Globus pallidus (tissue), 1 donor: ENCODE results near the gene STRN4.
A peak's percentile ranks its signal among the peaks of the same experiment; 100 is the strongest.

Source experiments
- DNase-seq: peaks from one replicate; pipeline ENCODE4 v3.0.0-alpha.2; 2015; ENCODE audit warnings: low spot score

Gene STRN4

GRCh38 chr19:46725036-46725820 lies 21.0 kb downstream of the STRN4 start:
- no peak for DNase-seq

GRCh38 chr19:46724468-46724867 lies 21.8 kb downstream of the STRN4 start:
- DNase-seq: no peak

- DNase-seq: no peak
Observed at GRCh38 chr19:46723471-46723870, 22.8 kb downstream of the STRN4 start.

GRCh38 chr19:46723023-46723461 lies 23.2 kb downstream of the STRN4 start:
- DNase-seq: no peak

- no peak for DNase-seq
Observed at GRCh38 chr19:46722421-46723022, 23.7 kb downstream of the STRN4 start.

GRCh38 chr19:46722004-46722380 lies 24.3 kb downstream of the STRN4 start:
- no peak for DNase-seq

- DNase-seq: no peak
Observed at GRCh38 chr19:46721269-46722003, 24.8 kb downstream of the STRN4 start.

GRCh38 chr19:46720503-46721239 lies 25.6 kb downstream of the STRN4 start:
- DNase-seq: no peak

GRCh38 chr19:46719629-46720502 lies 26.4 kb downstream of the STRN4 start:
- no peak for DNase-seq

GRCh38 chr19:46718934-46719622 lies 27.2 kb downstream of the STRN4 start:
- DNase-seq: no peak

- no peak for DNase-seq
Observed at GRCh38 chr19:46718157-46718933, 27.9 kb downstream of the STRN4 start.

- no peak for DNase-seq
Observed at GRCh38 chr19:46717716-46718143, 28.5 kb downstream of the STRN4 start.

- DNase-seq: peak; percentile 73
Observed at GRCh38 chr19:46717034-46717715, 29.1 kb downstream of the STRN4 start, which contains the start of gene PRKD2. TSS of gene PRKD2 (minus strand) at chr19:46717114. CDS start at chr19:46716370, 744 bp downstream.

- no peak for DNase-seq
Observed at GRCh38 chr19:46716672-46717033, 29.6 kb downstream of the STRN4 start.

- no peak for DNase-seq
Observed at GRCh38 chr19:46715975-46716671, 30.1 kb downstream of the STRN4 start.

GRCh38 chr19:46715620-46715974 lies 30.7 kb downstream of the STRN4 start:
- DNase-seq: no peak

- DNase-seq: no peak
Observed at GRCh38 chr19:46714444-46715106, 31.7 kb downstream of the STRN4 start.
